Adipocyte (in vitro differentiated cells): ENCODE measurements around the gene MGST3.
A peak's percentile ranks its signal among the peaks of the same experiment; 100 is the strongest.
"Not testable (repeated sequence)": the region's sequence is repeated elsewhere in the genome, so short reads cannot be mapped to it uniquely, and the experiment has no call there.

ENCODE experiments used
- DNase-seq: peaks from one replicate; pipeline ENCODE4 v3.0.0-alpha.2; 2015; ENCODE audit warnings: low read depth
- H3K27me3 ChIP-seq: replicated peaks from 2 replicates; pipeline ENCODE4 v1.7.0; 2013; ENCODE audit warnings: mild to moderate bottlenecking, low read length, moderate library complexity; ENCODE audit not compliant: control insufficient read depth, insufficient read depth
- H3K36me3 ChIP-seq: 2 replicates; pipeline ENCODE4 v1.7.0; 2013; ENCODE audit warnings: low read length, mild to moderate bottlenecking, moderate library complexity; ENCODE audit not compliant: control insufficient read depth, insufficient read depth, severe bottlenecking
- H3K4me1 ChIP-seq: 2 replicates; pipeline ENCODE4 v1.7.0; 2013; ENCODE audit warnings: mild to moderate bottlenecking, low read length, moderate library complexity; ENCODE audit not compliant: control insufficient read depth, insufficient read depth
- H3K4me3 ChIP-seq: 2 replicates; pipeline ENCODE4 v1.7.0; 2013; ENCODE audit warnings: mild to moderate bottlenecking, low read length, moderate library complexity
- H3K9ac ChIP-seq: 2 replicates; pipeline ENCODE4 v1.7.0; 2013; ENCODE audit warnings: mild to moderate bottlenecking, low read length, moderate library complexity
- H3K9me3 ChIP-seq: 2 replicates; pipeline ENCODE4 v1.7.0; 2013; ENCODE audit warnings: mild to moderate bottlenecking, low read length, moderate library complexity; ENCODE audit not compliant: control insufficient read depth

The MGST3 gene

GRCh38 chr1:165630629-165631341, at the start of gene MGST3:
Gene MGST3 (plus strand): TSS chr1:165631234. CDS start chr1:165649848, 18,614 bp downstream.
- peaks cover 3% of the 10 kb centered on the region for H3K36me3 ChIP-seq
- peak within 1 kb of the TSS; percentile 94 for H3K9ac ChIP-seq
- no peaks in the 10 kb centered on the region for H3K9me3 ChIP-seq
- no peaks in the 10 kb centered on the region for H3K27me3 ChIP-seq
- peak; percentile 98 for DNase-seq
- peak within 1 kb of the TSS; percentile 99 for H3K4me3 ChIP-seq
- peaks cover 40% of the 10 kb centered on the region for H3K4me1 ChIP-seq

- no peak for DNase-seq
- H3K9me3 ChIP-seq, result no peaks in the 10 kb centered on the region
- H3K9ac ChIP-seq, result no peak overlapping the region
- no peak overlapping the region for H3K4me3 ChIP-seq
- no peaks in the 10 kb centered on the region for H3K36me3 ChIP-seq
- peaks cover 6% of the 10 kb centered on the region for H3K4me1 ChIP-seq
- H3K27me3 ChIP-seq, result peaks cover 6% of the 10 kb centered on the region
These were observed 49.1 kb upstream of the MGST3 start for GRCh38 chr1:165581926-165582325.

- Histone ChIP-seq H3K27me3 (peaks cover 35% of the 10 kb centered on the region), H3K9ac (no peak overlapping the region), H3K9me3 (no peaks in the 10 kb centered on the region), H3K4me1 (peaks cover 6% of the 10 kb centered on the region), H3K36me3 (no peaks in the 10 kb centered on the region), H3K4me3 (no peak overlapping the region)
- no peak for DNase-seq
These were observed 44.6 kb upstream of the MGST3 start for GRCh38 chr1:165586398-165586797.

GRCh38 chr1:165591391-165591790, 39.6 kb upstream of the MGST3 start:
- not testable (repeated sequence) for DNase-seq, H3K9ac ChIP-seq, H3K36me3 ChIP-seq, H3K4me3 ChIP-seq, H3K4me1 ChIP-seq, H3K9me3 ChIP-seq
- H3K27me3 ChIP-seq, result peaks cover 50% of the 10 kb centered on the region

GRCh38 chr1:165592945-165593823, 37.9 kb upstream of the MGST3 start:
- H3K27me3 ChIP-seq, result peaks cover 37% of the 10 kb centered on the region
- H3K4me1 ChIP-seq, result peaks cover 5% of the 10 kb centered on the region
- no peak overlapping the region for H3K4me3 ChIP-seq
- no peak overlapping the region for H3K9ac ChIP-seq
- H3K9me3 ChIP-seq, result no peaks in the 10 kb centered on the region
- no peaks in the 10 kb centered on the region for H3K36me3 ChIP-seq
- peak; percentile 88 for DNase-seq

- DNase-seq, result peak; percentile 7
- no peak overlapping the region for H3K4me3 ChIP-seq
- H3K27me3 ChIP-seq, result peaks cover 19% of the 10 kb centered on the region
- H3K9me3 ChIP-seq, result no peaks in the 10 kb centered on the region
- peaks cover 11% of the 10 kb centered on the region for H3K4me1 ChIP-seq
- no peak overlapping the region for H3K9ac ChIP-seq
- H3K36me3 ChIP-seq, result no peaks in the 10 kb centered on the region
These were observed 35.6 kb upstream of the MGST3 start for GRCh38 chr1:165595246-165595938.

- Histone ChIP-seq H3K27me3 (peaks cover 15% of the 10 kb centered on the region), H3K4me1 (peaks cover 16% of the 10 kb centered on the region), H3K9ac (peak overlapping the region; percentile 81), H3K9me3 (no peaks in the 10 kb centered on the region), H3K4me3 (peak overlapping the region; percentile 88), H3K36me3 (no peaks in the 10 kb centered on the region)
- DNase-seq, result peak; percentile 99
These were observed 33.0 kb upstream of the MGST3 start for GRCh38 chr1:165597883-165598675.

- Histone ChIP-seq H3K9ac (peak overlapping the region; percentile 81), H3K4me1 (peaks cover 16% of the 10 kb centered on the region), H3K4me3 (peak overlapping the region; percentile 88), H3K27me3 (peaks cover 10% of the 10 kb centered on the region), H3K36me3 (no peaks in the 10 kb centered on the region), H3K9me3 (no peaks in the 10 kb centered on the region)
- DNase-seq, result no peak
These were observed 32.4 kb upstream of the MGST3 start for GRCh38 chr1:165598676-165599059.

GRCh38 chr1:165600793-165601192, 30.2 kb upstream of the MGST3 start:
- Histone ChIP-seq H3K36me3 (no peaks in the 10 kb centered on the region), H3K4me1 (peaks cover 16% of the 10 kb centered on the region), H3K4me3 (no peak overlapping the region), H3K9me3 (no peaks in the 10 kb centered on the region), H3K9ac (no peak overlapping the region), H3K27me3 (no peaks in the 10 kb centered on the region)
- DNase-seq, result no peak

- no peaks in the 10 kb centered on the region for H3K27me3 ChIP-seq
- no peak overlapping the region for H3K9ac ChIP-seq
- no peaks in the 10 kb centered on the region for H3K9me3 ChIP-seq
- no peak overlapping the region for H3K4me3 ChIP-seq
- H3K4me1 ChIP-seq, result peaks cover 7% of the 10 kb centered on the region
- no peaks in the 10 kb centered on the region for H3K36me3 ChIP-seq
- DNase-seq, result no peak
These were observed 27.2 kb upstream of the MGST3 start for GRCh38 chr1:165603810-165604209.
